K562 (cell line): Measurements from ENCODE around the gene SPATA20. TPM values are rescaled to one million over a fixed set of nuclear protein-coding genes. Genes with fewer than 3 reads are reported as not detected.

Experiments used
- CHAMP1 ChIP-seq: fragments of 450-650 bp; IDR thresholded peaks from 2 replicates; pipeline ENCODE4 v1.6.1; 2016; ENCODE audit warnings: mild to moderate bottlenecking
- CXXC5 ChIP-seq: fragments of 250-450 bp; sonication (Bioruptor Pico); IDR thresholded peaks from 2 replicates; pipeline ENCODE4 v1.8.0; 2022; ENCODE audit warnings: inconsistent platforms, mild to moderate bottlenecking, moderate library complexity
- IRF9 ChIP-seq: fragments of 450-650 bp; IDR thresholded peaks from 2 replicates; pipeline ENCODE4 v1.6.1; 2016; ENCODE audit warnings: missing biosample characterization, missing genetic modification characterization
- MLX ChIP-seq, 2 experiments: fragments of 450-650 bp in 1 of 2; sonication (generic) in 1 of 2; formaldehyde crosslinking; conservative IDR thresholded peaks; 2 replicates each; pipeline versions ENCODE4 v1.4.0 to v1.8.1; 2020 to 2022; ENCODE audit warnings: mild to moderate bottlenecking in 1 of 2, missing genetic modification reagents in 1 of 2
- NCOR1 ChIP-seq: fragments of 450-650 bp; IDR thresholded peaks from 2 replicates; pipeline ENCODE4 v1.6.1; 2016; ENCODE audit warnings: mild to moderate bottlenecking, moderate library complexity
- PBX2 ChIP-seq, 2 experiments: IDR thresholded peaks in 1 of 2; conservative IDR thresholded peaks in 1 of 2; 2 replicates each; pipeline ENCODE4 v1.6.1; 2016; ENCODE audit warnings: low read depth in 2 of 2, mild to moderate bottlenecking in 1 of 2, missing compliant biosample characterization in 1 of 2, missing genetic modification characterization in 1 of 2, moderate library complexity in 1 of 2
- TAL1 ChIP-seq: fragments of 450-650 bp; IDR thresholded peaks from 2 replicates; pipeline ENCODE4 v1.6.1; 2016; ENCODE audit warnings: mild to moderate bottlenecking
- ZNF232 ChIP-seq: sonication (generic); formaldehyde crosslinking; IDR thresholded peaks from 2 replicates; pipeline ENCODE4 v1.8.0; 2022; ENCODE audit warnings: mild to moderate bottlenecking, missing genetic modification reagents
- ZNF583 ChIP-seq: fragments of 250-450 bp; sonication (Bioruptor Pico); IDR thresholded peaks from 2 replicates; pipeline ENCODE4 v1.4.0; 2020
- ZNF76 ChIP-seq: fragments of 250-450 bp; sonication (Bioruptor Pico); IDR thresholded peaks from 2 replicates; pipeline ENCODE4 v1.4.0; 2020; ENCODE audit warnings: mild to moderate bottlenecking, moderate library complexity, borderline replicate concordance
- polyA plus RNA-seq, 8 experiments: library from polyadenylated mRNA; depleted of rRNA in 4 of 8; stranded (reverse) in 5 of 8; unstranded in 3 of 8; fragments of >200 nt; fragmentation: Nextera tagmentation in 2 of 8; fragmentation: Illumina TruSeq in 1 of 8; extraction: Ambion mirVana in 2 of 8; extraction: Trizol in 1 of 8; gene quantifications; 2 replicates each; pipeline versions ENCODE4 v1.2.1 to v1.2.3, GENCODE V29; 2011 to 2014; ENCODE audit warnings: inconsistent platforms in 1 of 8, missing spikeins in 1 of 8
- total RNA-seq, 7 experiments: library from RNA; depleted of rRNA in 6 of 7; stranded (reverse); fragments of >200 nt in 6 of 7; fragmentation: Illumina TruSeq in 2 of 7; extraction: Trizol in 2 of 7; gene quantifications; 2 replicates each; pipeline versions ENCODE4 v1.2.1 to v1.2.3, GENCODE V29; 2011 to 2021; ENCODE audit warnings: low replicate concordance in 1 of 7

Gene SPATA20
- total and polyA plus RNA-seq, 9 of the 15 experiments (the other 6 are each of a cell fraction or from before 2014, with no cell fraction given), result 0.08 to 4.0 (median 1.5) TPM

- no peak for TF ChIP-seq PBX2 (CRISPR knock-in tag; IDR thresholded peaks at IDR 0.05; ENCODE audit: low read depth)
- TF ChIP-seq PBX2 (tag; conservative IDR thresholded peaks at IDR 0.05; ENCODE audit: low read depth), result no peak
- no peak for TF ChIP-seq NCOR1
- no peak for TF ChIP-seq TAL1
- no peak for TF ChIP-seq IRF9 (tag)
- no peak for TF ChIP-seq MLX (CRISPR knock-in tag; conservative IDR thresholded peaks at IDR 0.05)
- TF ChIP-seq ZNF76, result no peak
- no peak for TF ChIP-seq CHAMP1
- TF ChIP-seq ZNF583 (CRISPR knock-in tag), result no peak
- no peak for TF ChIP-seq ZNF232 (CRISPR knock-in tag)
- peak; percentile 47 for TF ChIP-seq CXXC5
These were observed at the start of gene SPATA20 (continued) for GRCh38 chr17:50547035-50547735.
